GM12872 (cell line): ENCODE results near the gene CLEC16A.
A peak's percentile ranks its signal among the peaks of the same experiment; 100 is the strongest.

Experiments
- TF ChIP-seq, protein P1 (sequence below): IDR thresholded peaks from 3 replicates; pipeline ENCODE4 v1.5.1; 2011; ENCODE audit warnings: low read depth, mild to moderate bottlenecking, low read length, moderate library complexity; ENCODE audit not compliant: insufficient read depth

CLEC16A gene

DNA sequence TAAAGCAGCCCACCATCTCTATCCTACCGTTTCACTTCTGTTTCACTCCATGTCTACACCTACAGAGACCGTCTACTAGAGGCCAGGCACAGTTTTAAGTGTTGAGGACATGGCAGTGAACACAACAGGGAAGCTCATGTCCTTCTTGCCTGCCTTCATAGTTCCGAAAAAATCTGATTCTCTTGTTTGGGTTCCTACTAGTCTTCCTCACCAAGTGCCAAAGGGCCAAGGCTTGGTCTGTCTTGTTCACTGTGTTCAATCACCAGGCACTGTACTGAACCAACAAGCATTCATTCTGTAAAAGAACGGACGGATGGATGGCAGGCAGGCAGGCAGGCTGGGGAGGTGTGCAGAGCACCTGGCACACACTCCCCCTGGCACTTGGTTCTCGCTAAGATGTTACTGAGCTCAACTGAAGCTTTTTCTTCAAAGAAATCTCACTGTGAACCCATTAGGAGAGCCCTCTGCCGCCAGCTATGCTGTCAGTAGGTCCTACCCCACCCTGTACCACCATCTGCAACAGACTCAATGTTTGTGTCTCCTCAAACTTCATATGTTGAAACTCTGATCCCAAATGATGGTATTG lies 4.6 kb upstream of the CLEC16A start:
- TF ChIP-seq, protein P1, sequence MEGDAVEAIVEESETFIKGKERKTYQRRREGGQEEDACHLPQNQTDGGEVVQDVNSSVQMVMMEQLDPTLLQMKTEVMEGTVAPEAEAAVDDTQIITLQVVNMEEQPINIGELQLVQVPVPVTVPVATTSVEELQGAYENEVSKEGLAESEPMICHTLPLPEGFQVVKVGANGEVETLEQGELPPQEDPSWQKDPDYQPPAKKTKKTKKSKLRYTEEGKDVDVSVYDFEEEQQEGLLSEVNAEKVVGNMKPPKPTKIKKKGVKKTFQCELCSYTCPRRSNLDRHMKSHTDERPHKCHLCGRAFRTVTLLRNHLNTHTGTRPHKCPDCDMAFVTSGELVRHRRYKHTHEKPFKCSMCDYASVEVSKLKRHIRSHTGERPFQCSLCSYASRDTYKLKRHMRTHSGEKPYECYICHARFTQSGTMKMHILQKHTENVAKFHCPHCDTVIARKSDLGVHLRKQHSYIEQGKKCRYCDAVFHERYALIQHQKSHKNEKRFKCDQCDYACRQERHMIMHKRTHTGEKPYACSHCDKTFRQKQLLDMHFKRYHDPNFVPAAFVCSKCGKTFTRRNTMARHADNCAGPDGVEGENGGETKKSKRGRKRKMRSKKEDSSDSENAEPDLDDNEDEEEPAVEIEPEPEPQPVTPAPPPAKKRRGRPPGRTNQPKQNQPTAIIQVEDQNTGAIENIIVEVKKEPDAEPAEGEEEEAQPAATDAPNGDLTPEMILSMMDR = no peak

DNA sequence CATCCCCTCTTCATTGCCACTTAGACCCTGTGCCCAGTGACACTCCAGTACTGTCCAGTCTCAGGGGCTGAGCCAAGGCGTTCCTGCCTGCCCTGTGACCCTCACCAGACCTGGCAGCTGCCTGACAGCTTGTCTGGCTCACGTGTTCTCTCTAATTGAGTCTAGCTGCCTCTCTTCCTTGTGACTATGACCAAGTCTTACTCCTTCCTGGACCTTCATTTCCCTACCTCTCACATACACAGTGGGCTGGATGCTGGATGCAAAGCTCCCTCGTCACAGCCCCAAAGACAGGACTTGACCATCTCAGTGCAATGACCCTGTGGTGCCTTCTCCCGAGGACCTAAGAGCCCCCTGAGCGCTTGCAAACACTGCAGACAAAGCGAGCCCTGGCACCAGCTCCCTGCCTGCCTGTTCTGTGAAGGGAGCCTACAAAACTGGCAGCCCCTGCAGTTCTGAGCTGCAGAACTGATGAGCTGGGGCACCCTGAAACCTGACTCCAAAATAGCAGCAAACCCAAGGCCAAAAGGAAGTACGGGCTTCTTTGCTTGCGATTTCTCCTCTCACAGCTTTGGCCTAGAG lies 3.8 kb upstream of the CLEC16A start:
- TF ChIP-seq, protein P1 = no peak

DNA sequence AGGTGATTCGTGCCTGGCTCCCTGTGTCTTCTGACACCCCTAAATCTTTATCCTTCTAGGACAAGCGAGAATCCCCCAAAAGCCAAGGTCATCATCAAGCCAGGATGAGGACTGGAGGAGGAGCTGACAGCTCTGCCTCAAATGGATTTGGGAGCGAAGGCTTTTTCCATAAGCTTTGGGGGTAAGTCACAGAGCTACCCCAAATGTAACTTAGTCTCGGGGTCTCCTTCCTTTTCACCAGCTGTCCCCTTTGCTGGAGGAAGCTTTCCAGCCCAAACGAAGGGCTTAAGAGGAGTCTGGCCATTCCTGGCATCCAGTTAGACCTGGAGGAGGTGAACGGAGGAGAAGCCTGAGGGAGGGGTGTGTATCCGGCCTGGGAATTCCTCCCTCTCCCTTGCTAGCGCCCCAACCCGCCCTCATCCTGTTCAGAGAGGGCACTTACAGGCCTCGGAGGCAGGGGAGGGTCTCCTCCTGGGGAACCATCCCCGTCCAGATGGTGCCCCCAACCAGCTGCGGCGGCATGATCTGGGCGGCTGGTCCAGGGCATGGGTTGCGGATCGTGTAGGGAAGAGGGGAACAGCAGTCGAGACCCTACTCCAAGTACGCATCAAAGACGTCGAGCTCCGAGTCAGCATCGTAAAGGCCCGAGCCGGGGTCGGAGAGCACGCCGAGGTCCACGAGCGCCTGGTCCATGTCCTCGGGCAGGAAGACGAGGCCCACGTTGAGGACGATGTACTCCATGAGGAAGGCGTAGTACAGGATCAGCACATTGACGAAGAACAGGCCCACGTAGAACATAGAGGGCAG lies 3.0 kb upstream of the CLEC16A start:
- TF ChIP-seq, protein P1 = no peak

DNA sequence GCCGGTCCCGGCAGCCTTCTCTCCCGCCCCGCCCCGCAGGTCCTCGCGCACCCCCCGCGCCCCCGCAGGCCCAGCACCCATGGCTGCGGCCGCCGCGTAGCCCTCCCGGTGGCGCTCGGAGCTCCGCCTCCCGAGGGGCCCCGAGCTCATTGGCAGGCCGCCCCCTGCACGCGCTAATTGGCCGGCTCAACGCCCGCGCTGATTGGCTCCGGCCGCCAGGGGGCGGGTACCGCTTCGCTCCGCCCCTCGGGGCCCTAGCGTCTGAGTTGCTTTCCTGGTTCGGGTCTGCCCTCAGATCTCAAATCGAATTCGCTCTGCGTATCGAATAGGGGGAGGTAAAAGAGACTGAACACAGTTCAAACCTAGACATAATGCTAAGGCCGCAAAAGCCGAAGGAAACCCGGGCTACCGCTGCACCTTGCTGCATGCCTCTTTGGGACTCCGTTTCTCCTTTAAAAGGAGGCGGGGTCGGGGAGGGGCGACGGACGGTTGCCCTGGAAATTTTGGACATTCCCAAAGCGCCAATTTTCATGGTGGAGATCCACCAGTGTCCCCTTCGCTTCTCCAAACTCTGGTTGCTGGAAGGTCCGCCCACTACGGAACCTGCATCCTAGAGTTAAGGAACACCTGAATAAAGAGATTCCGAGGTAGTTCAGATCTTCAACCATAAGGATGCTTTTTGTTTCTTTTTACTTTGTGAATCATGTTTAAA lies 1.9 kb upstream of the CLEC16A start, which contains the start of gene DEXI:
Gene DEXI, minus strand, starts transcription at position 117 of the 712 bp plus-strand sequence. CDS start 463 bp downstream, outside the sequence.
- TF ChIP-seq, protein P1 = 0 out of 3 replicates have a peak, but pooled peaks have one; percentile 1

DNA sequence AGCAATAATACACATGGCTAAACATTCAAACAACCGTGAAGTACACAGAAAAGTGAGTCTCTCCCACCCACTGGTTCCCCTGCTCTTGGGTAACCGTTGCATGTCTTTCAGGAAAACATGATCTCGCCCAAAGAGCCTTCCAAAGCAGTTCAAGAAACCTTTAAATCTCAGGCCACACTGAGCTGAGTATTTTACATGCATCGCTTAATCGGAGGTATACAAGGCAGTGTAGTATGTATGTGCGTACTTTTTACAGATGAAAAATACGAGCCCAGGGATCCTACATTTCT lies 1.4 kb upstream of the CLEC16A start:
- TF ChIP-seq, protein P1 = no peak

DNA sequence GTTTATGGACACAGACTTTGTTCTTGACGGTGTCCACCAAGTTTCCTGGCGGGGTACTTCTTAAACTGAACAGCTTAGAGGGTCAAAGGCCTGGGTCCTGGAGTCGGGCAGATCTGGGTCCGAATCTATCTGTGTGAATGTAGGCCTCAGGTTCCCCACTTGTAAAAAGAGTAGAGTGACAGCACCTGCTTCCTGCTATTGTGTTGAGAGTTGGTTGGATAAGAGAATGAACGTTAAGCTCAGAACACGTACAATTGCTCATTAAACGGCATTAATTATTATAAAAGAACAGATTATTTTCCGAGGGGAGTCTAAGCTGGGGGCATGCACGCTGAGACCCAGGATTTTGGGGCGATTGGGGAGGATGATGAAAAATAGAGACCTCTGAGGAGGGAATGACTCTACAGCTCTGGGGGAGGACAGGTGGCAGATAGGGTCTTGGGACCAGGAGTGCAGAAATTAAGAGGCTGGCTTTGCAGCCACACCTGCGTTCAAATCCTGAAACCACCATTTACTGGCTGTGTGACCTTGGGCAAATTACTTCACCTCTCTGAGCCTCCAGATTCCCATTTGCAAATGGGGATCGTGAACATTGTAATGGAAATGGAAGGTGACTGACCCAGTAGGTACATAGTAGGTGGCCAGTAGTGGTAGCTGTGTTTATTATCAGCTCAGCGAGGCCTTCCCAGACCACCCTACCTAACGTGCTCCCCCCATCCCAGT lies 862 bp downstream of the CLEC16A start:
- TF ChIP-seq, protein P1 = no peak
